Fibroblast of villous mesenchyme (primary cell): ENCODE results near the gene USP31. TPM values are rescaled to one million over a fixed set of nuclear protein-coding genes. Genes with fewer than 3 reads are reported as not detected.

Experiments
- DNase-seq: peaks from one replicate; pipeline ENCODE4 v3.0.0-alpha.2; 2010; ENCODE audit warnings: low read depth
- H3K4me3 ChIP-seq: 2 replicates; pipeline ENCODE4 v1.5.1; 2011; ENCODE audit warnings: low read depth, mild to moderate bottlenecking, low read length
- CTCF ChIP-seq: IDR thresholded peaks from 2 replicates; pipeline ENCODE4 v1.5.1; 2012; ENCODE audit warnings: low read depth, mild to moderate bottlenecking, low read length; ENCODE audit not compliant: insufficient read depth
- total RNA-seq: library from RNA; depleted of rRNA; stranded (reverse); fragments of >200 nt; gene quantifications from 2 replicates; pipeline ENCODE4 v1.2.3, GENCODE V29; 2012

The USP31 gene
- total RNA-seq, 1 donor: 11.2 TPM

- no peak for DNase-seq
- TF ChIP-seq CTCF: no peak
- no peak overlapping the region for H3K4me3 ChIP-seq
Observed at GRCh38 chr16:23089111-23089510, 60.1 kb downstream of the USP31 start.

GRCh38 chr16:23088018-23088417, 61.2 kb downstream of the USP31 start:
- no peak overlapping the region for H3K4me3 ChIP-seq
- no peak for TF ChIP-seq CTCF
- DNase-seq: no peak

GRCh38 chr16:23085949-23086348, 63.3 kb downstream of the USP31 start:
- no peak for DNase-seq
- TF ChIP-seq CTCF: no peak
- no peak overlapping the region for H3K4me3 ChIP-seq

GRCh38 chr16:23082161-23082788, 67.0 kb downstream of the USP31 start:
- DNase-seq: no peak
- H3K4me3 ChIP-seq: no peak overlapping the region
- TF ChIP-seq CTCF: peak; percentile 20

- no peak for TF ChIP-seq CTCF
- H3K4me3 ChIP-seq: no peak overlapping the region
- DNase-seq: peak; percentile 7
Observed at GRCh38 chr16:23081675-23082119, 67.6 kb downstream of the USP31 start.

- no peak for DNase-seq
- no peak overlapping the region for H3K4me3 ChIP-seq
- no peak for TF ChIP-seq CTCF
Observed at GRCh38 chr16:23080747-23081146, 68.5 kb downstream of the USP31 start.

GRCh38 chr16:23080329-23080728, 68.9 kb downstream of the USP31 start:
- no peak for DNase-seq
- H3K4me3 ChIP-seq: no peak overlapping the region
- no peak for TF ChIP-seq CTCF
